ENCODE measurements around the gene C6orf52.
"Not testable (repeated sequence)": the region's sequence is repeated elsewhere in the genome, so short reads cannot be mapped to it uniquely, and the experiment has no call there.

The C6orf52 gene

GRCh38 chr6:10695086-10695657 lies 756 bp upstream of the C6orf52 start:
- no peak for DNase-seq (ENCODE audit: low read depth)

- DNase-seq (ENCODE audit: low read depth): no peak
Measured at GRCh38 chr6:10692965-10693538, 1.4 kb downstream of the C6orf52 start.

GRCh38 chr6:10690651-10691445 lies 3.6 kb downstream of the C6orf52 start:
- DNase-seq (ENCODE audit: low read depth): no peak

GRCh38 chr6:10687582-10687981 lies 6.8 kb downstream of the C6orf52 start:
- no peak for DNase-seq (ENCODE audit: low read depth)

- DNase-seq (ENCODE audit: low read depth): no peak
Measured at GRCh38 chr6:10686901-10687300, 7.5 kb downstream of the C6orf52 start.

- DNase-seq (ENCODE audit: low read depth): no peak
Measured at GRCh38 chr6:10685092-10685915, 9.1 kb downstream of the C6orf52 start.

GRCh38 chr6:10684618-10685017 lies 9.8 kb downstream of the C6orf52 start:
- no peak for DNase-seq (ENCODE audit: low read depth)

- no peak for DNase-seq (ENCODE audit: low read depth)
Measured at GRCh38 chr6:10682355-10682988, 11.9 kb downstream of the C6orf52 start.

GRCh38 chr6:10681795-10682194 lies 12.6 kb downstream of the C6orf52 start:
- DNase-seq (ENCODE audit: low read depth): no peak

GRCh38 chr6:10678456-10678855 lies 16.0 kb downstream of the C6orf52 start:
- DNase-seq (ENCODE audit: low read depth): no peak

GRCh38 chr6:10676403-10676802 lies 18.0 kb downstream of the C6orf52 start:
- DNase-seq (ENCODE audit: low read depth): no peak

GRCh38 chr6:10668126-10668917 lies 26.1 kb downstream of the C6orf52 start:
- no peak for DNase-seq (ENCODE audit: low read depth)

GRCh38 chr6:10665595-10665994 lies 28.8 kb downstream of the C6orf52 start:
- DNase-seq (ENCODE audit: low read depth): not testable (repeated sequence)

GRCh38 chr6:10662742-10663141 lies 31.7 kb downstream of the C6orf52 start:
- DNase-seq (ENCODE audit: low read depth): no peak

- no peak for DNase-seq (ENCODE audit: low read depth)
Measured at GRCh38 chr6:10662207-10662606, 32.2 kb downstream of the C6orf52 start.

GRCh38 chr6:10660431-10661191 lies 33.8 kb downstream of the C6orf52 start:
- DNase-seq (ENCODE audit: low read depth): not testable (repeated sequence)

GRCh38 chr6:10659699-10660348 lies 34.6 kb downstream of the C6orf52 start:
- no peak for DNase-seq (ENCODE audit: low read depth)

GRCh38 chr6:10658910-10659698 lies 35.3 kb downstream of the C6orf52 start:
- DNase-seq (ENCODE audit: low read depth): no peak

GRCh38 chr6:10655508-10656055 lies 38.8 kb downstream of the C6orf52 start:
- no peak for DNase-seq (ENCODE audit: low read depth)
